GM18861 (cell line): ENCODE data around the gene UNC13C.
"Not testable (repeated sequence)": the region's sequence is repeated elsewhere in the genome, so short reads cannot be mapped to it uniquely, and the experiment has no call there.

Source experiments
- ATAC-seq: cut with Tn5 transposase; IDR thresholded peaks from one replicate; pipeline ENCODE4 v1.9.1; 2021; ENCODE audit not compliant: unreplicated experiment

UNC13C gene

GRCh38 chr15:54450288-54450687 lies 472.0 kb downstream of the UNC13C start:
- not testable (repeated sequence) for ATAC-seq

- ATAC-seq: no peak
Observed at GRCh38 chr15:54456413-54456812, 478.2 kb downstream of the UNC13C start.

- no peak for ATAC-seq
Observed at GRCh38 chr15:54462511-54462913, 484.3 kb downstream of the UNC13C start.

GRCh38 chr15:54481819-54482218 lies 503.6 kb downstream of the UNC13C start:
- no peak for ATAC-seq

GRCh38 chr15:54482251-54482650 lies 504.0 kb downstream of the UNC13C start:
- no peak for ATAC-seq

- no peak for ATAC-seq
Observed at GRCh38 chr15:54500330-54500729, 522.1 kb downstream of the UNC13C start.

GRCh38 chr15:54502416-54503075 lies 524.3 kb downstream of the UNC13C start:
- no peak for ATAC-seq

- no peak for ATAC-seq
Observed at GRCh38 chr15:54504695-54505094, 526.5 kb downstream of the UNC13C start.

GRCh38 chr15:54506977-54507524 lies 528.8 kb downstream of the UNC13C start:
- ATAC-seq: no peak

GRCh38 chr15:54514601-54515000 lies 536.4 kb downstream of the UNC13C start:
- no peak for ATAC-seq

GRCh38 chr15:54515664-54516582 lies 537.7 kb downstream of the UNC13C start:
- no peak for ATAC-seq

GRCh38 chr15:54517366-54517765 lies 539.1 kb downstream of the UNC13C start:
- ATAC-seq: no peak

- ATAC-seq: no peak
Observed at GRCh38 chr15:54518156-54518882, 540.1 kb downstream of the UNC13C start.

- peak; percentile 72 for ATAC-seq
Observed at GRCh38 chr15:54519577-54519976, 541.3 kb downstream of the UNC13C start.

- ATAC-seq: no peak
Observed at GRCh38 chr15:54520616-54521015, 542.4 kb downstream of the UNC13C start.

- ATAC-seq: no peak
Observed at GRCh38 chr15:54521206-54521605, 543.0 kb downstream of the UNC13C start.

- no peak for ATAC-seq
Observed at GRCh38 chr15:54528021-54528420, 549.8 kb downstream of the UNC13C start.

GRCh38 chr15:54540721-54541120 lies 562.5 kb downstream of the UNC13C start:
- no peak for ATAC-seq

GRCh38 chr15:54547491-54547890 lies 569.2 kb downstream of the UNC13C start:
- no peak for ATAC-seq

- no peak for ATAC-seq
Observed at GRCh38 chr15:54550954-54551353, 572.7 kb downstream of the UNC13C start.

- ATAC-seq: no peak
Observed at GRCh38 chr15:54556231-54556630, 578.0 kb downstream of the UNC13C start.
